ENCODE measurements around the gene VPS35L.
A peak's percentile ranks its signal among the peaks of the same experiment; 100 is the strongest.
"Not testable (repeated sequence)": the region's sequence is repeated elsewhere in the genome, so short reads cannot be mapped to it uniquely, and the experiment has no call there.

The VPS35L gene

GRCh38 chr16:19540241-19540970 is 15.1 kb upstream of the VPS35L start:
- no peak for DNase-seq

- no peak for DNase-seq
Measured at GRCh38 chr16:19542138-19542821, 13.2 kb upstream of the VPS35L start.

GRCh38 chr16:19543278-19543996 is 12.1 kb upstream of the VPS35L start:
- DNase-seq = not testable (repeated sequence)

- DNase-seq = no peak
Measured at GRCh38 chr16:19548144-19548543, 7.4 kb upstream of the VPS35L start.

GRCh38 chr16:19549673-19550072 is 5.8 kb upstream of the VPS35L start:
- no peak for DNase-seq

GRCh38 chr16:19555938-19556771 is 652 bp downstream of the VPS35L start:
- DNase-seq = no peak

GRCh38 chr16:19559242-19559910 is 3.9 kb downstream of the VPS35L start:
- DNase-seq = peak in 1 of 2 donors; percentile 78

GRCh38 chr16:19560078-19560477 is 4.6 kb downstream of the VPS35L start:
- no peak for DNase-seq

GRCh38 chr16:19563377-19563776 is 7.9 kb downstream of the VPS35L start:
- DNase-seq = no peak

- no peak for DNase-seq
Measured at GRCh38 chr16:19566362-19566761, 10.9 kb downstream of the VPS35L start.

GRCh38 chr16:19567560-19567959 is 12.1 kb downstream of the VPS35L start:
- no peak for DNase-seq

- DNase-seq = no peak
Measured at GRCh38 chr16:19573997-19574396, 18.5 kb downstream of the VPS35L start.

GRCh38 chr16:19574615-19575014 is 19.1 kb downstream of the VPS35L start:
- no peak for DNase-seq

- peak; percentile 89 to 99 for DNase-seq
Measured at GRCh38 chr16:19578378-19578971, 23.0 kb downstream of the VPS35L start.

- DNase-seq = no peak
Measured at GRCh38 chr16:19582050-19582831, 26.7 kb downstream of the VPS35L start.

GRCh38 chr16:19583665-19584300 is 28.3 kb downstream of the VPS35L start:
- DNase-seq = no peak

- peak in 1 of 2 donors; percentile 61 for DNase-seq
Measured at GRCh38 chr16:19588661-19589060, 33.2 kb downstream of the VPS35L start.

- DNase-seq = no peak
Measured at GRCh38 chr16:19589106-19589505, 33.6 kb downstream of the VPS35L start.

GRCh38 chr16:19589771-19590302 is 34.3 kb downstream of the VPS35L start:
- DNase-seq = no peak
